ENCODE measurements around the gene PRDX5. TPM values are rescaled to one million over a fixed set of nuclear protein-coding genes. Genes with fewer than 3 reads are reported as not detected.

The PRDX5 gene
- total and polyA plus RNA-seq, 9 of the 15 experiments (the other 6 are each of a cell fraction or from before 2014, with no cell fraction given): 40.8 to 327 (median 204) TPM

DNA sequence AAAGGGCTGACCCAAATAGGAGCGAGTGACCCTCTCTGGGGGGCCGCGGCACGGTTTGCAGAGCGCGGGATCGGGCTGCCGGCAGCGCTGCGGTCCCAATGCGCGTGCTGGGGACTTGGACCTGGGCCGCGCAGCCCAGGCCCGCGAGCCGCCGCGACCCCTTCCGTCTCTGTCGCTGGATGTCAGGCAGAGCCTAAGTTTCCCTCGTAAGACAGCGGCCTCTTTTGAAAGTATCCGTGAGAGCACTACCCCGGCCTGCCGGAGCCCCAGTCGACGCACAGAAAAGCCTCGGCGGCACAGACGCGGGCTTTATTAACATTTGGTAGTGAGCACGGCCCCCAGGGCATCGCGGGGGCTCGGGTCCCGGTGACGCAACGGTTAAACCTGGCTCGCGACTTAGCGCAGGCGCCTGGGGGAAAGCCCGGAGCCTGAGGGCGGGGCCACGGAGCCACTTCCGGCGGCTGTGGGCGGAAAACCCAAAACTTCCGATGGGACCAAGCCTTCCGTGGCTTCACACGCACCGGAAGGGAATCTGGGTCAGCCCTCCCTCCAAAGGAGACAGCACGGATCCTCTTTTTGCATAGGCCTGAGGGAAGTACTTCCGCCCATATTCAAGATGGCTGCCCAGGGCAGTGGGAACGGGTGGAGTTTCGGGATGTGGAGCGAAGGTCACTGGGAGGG lies 48.2 kb upstream of the PRDX5 start (continued):
- TF ChIP-seq CREB1 (IDR thresholded peaks at IDR 0.05) (peak; percentile 59), CREB1 (CRISPR knock-in tag; IDR thresholded peaks at IDR 0.05) (peak; percentile 74; the same call in 1 of the 2 replicates), KAT7 (CRISPR knock-in tag; IDR thresholded peaks at IDR 0.05; ENCODE audit: borderline replicate concordance) (peak; percentile 70; the same call in 1 of the 2 replicates), ZNF561 (CRISPR knock-in tag; conservative IDR thresholded peaks at IDR 0.05) (peak; percentile 76; the same call in 1 of the 2 replicates), ETV5 (CRISPR knock-in tag; IDR thresholded peaks at IDR 0.05; ENCODE audit: low read depth) (peak; percentile 93), ZEB2 (IDR thresholded peaks at IDR 0.05) (no peak), ZNF133 (CRISPR knock-in tag; IDR thresholded peaks at IDR 0.05) (0 out of 2 replicates have a peak, but pooled peaks have one; percentile 47), SMARCC2 (IDR thresholded peaks at IDR 0.05; ENCODE audit: low read depth) (no peak), EGR1 (conservative IDR thresholded peaks at IDR 0.05) (peak; percentile 86), RBM25 (IDR thresholded peaks at IDR 0.05; ENCODE audit: low read depth, low read length, severe bottlenecking) (no peak), GMEB1 (CRISPR knock-in tag; IDR thresholded peaks at IDR 0.05) (0 out of 2 replicates have a peak, but pooled peaks have one; percentile 4), ZNF232 (CRISPR knock-in tag; IDR thresholded peaks at IDR 0.05) (0 out of 2 replicates have a peak, but pooled peaks have one; percentile 37), HOXB6 (CRISPR knock-in tag; IDR thresholded peaks at IDR 0.05; ENCODE audit: borderline replicate concordance) (no peak), PRMT5 (CRISPR knock-in tag; IDR thresholded peaks at IDR 0.05) (no peak), ZNF354B (CRISPR knock-in tag; IDR thresholded peaks at IDR 0.05) (no peak), MTA2 (IDR thresholded peaks at IDR 0.05; ENCODE audit: low read depth) (peak; percentile 91), ZSCAN29 (IDR thresholded peaks at IDR 0.05) (0 out of 2 replicates have a peak, but pooled peaks have one; percentile 16), ATF2 (CRISPR knock-in tag; IDR thresholded peaks at IDR 0.05) (0 out of 2 replicates have a peak, but pooled peaks have one; percentile 58), HMGN3 (IDR thresholded peaks at IDR 0.05; ENCODE audit: borderline replicate concordance, extremely low read depth, insufficient read length, low read depth, low read length) (no peak), SIN3A (IDR thresholded peaks at IDR 0.05; ENCODE audit: borderline replicate concordance in 2 of 2, control insufficient read depth in 1 of 2, low read depth in 2 of 2, low read length in 2 of 2) (no peak; a peak in 2 of 4 replicates)
- TF ChIP-seq, protein P1, sequence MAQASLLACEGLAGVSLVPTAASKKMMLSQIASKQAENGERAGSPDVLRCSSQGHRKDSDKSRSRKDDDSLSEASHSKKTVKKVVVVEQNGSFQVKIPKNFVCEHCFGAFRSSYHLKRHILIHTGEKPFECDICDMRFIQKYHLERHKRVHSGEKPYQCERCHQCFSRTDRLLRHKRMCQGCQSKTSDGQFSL (CRISPR knock-in tag; IDR thresholded peaks at IDR 0.05): no peak
- TF ChIP-seq, protein P1 (tag; IDR thresholded peaks at IDR 0.05): peak in 1 of 2 experiments; percentile 44; a peak in 1 of 4 replicates
- TF ChIP-seq, protein P2, sequence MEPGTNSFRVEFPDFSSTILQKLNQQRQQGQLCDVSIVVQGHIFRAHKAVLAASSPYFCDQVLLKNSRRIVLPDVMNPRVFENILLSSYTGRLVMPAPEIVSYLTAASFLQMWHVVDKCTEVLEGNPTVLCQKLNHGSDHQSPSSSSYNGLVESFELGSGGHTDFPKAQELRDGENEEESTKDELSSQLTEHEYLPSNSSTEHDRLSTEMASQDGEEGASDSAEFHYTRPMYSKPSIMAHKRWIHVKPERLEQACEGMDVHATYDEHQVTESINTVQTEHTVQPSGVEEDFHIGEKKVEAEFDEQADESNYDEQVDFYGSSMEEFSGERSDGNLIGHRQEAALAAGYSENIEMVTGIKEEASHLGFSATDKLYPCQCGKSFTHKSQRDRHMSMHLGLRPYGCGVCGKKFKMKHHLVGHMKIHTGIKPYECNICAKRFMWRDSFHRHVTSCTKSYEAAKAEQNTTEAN (CRISPR knock-in tag; IDR thresholded peaks at IDR 0.05): no peak
